GM11168 (cell line): Measurements from ENCODE around the gene TERC.

Experiments
- in situ Hi-C: fragments of 300-500 bp; cut with MboI; formaldehyde crosslinking; loops from one replicate; pipeline ENCODE4 v1.12.0; 2022; ENCODE audit warnings: low sequenced_read_pairs; ENCODE audit not compliant: unreplicated experiment

The TERC gene

DNA sequence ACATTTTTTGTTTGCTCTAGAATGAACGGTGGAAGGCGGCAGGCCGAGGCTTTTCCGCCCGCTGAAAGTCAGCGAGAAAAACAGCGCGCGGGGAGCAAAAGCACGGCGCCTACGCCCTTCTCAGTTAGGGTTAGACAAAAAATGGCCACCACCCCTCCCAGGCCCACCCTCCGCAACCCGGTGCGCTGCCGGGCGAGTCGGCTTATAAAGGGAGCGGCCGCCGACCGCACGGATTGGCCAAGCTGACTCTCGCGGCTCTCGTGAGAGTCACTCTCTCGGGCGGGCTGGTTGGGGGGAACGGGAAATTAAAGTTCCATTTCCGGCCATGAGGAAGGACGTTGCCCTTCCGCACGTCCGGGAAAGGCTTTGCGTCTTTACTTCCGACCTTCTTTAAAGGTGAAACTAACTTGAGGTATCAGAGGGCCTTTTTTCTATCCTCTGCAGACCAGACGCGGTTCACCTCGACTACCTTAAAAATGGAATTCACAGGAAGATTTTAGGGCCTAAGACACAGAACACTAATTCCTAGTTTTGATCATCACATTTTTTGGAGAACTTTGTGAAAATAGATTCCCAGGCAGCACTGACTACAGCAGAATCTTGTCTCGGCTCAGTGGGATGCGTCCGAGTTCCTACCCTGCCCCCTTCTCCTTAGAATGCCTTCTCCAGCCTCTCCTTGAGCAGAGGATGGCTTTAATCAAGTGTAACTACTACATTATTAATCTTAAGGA, at the start of gene TERC:
Gene TERC (minus strand): TSS at position 179 of the 731 bp plus-strand sequence.
- in situ Hi-C loops: no loop called here

- in situ Hi-C loops: no loop called here
Measured at GRCh38 chr3:169813757-169814517, 49.1 kb upstream of the TERC start.

GRCh38 chr3:169813278-169813677, 48.4 kb upstream of the TERC start:
- in situ Hi-C loops: no loop called here

GRCh38 chr3:169812332-169813235, 47.7 kb upstream of the TERC start, which contains the start of the genes LRRC34 and LRRIQ4:
Gene LRRC34, minus strand, starts transcription at chr3:169812904. Its CDS starts 356 bp downstream, at chr3:169812548.
Gene LRRIQ4, plus strand, starts transcription at chr3:169812870. Its CDS starts 9,052 bp downstream, at chr3:169821922.
- in situ Hi-C loops: no loop called here

DNA sequence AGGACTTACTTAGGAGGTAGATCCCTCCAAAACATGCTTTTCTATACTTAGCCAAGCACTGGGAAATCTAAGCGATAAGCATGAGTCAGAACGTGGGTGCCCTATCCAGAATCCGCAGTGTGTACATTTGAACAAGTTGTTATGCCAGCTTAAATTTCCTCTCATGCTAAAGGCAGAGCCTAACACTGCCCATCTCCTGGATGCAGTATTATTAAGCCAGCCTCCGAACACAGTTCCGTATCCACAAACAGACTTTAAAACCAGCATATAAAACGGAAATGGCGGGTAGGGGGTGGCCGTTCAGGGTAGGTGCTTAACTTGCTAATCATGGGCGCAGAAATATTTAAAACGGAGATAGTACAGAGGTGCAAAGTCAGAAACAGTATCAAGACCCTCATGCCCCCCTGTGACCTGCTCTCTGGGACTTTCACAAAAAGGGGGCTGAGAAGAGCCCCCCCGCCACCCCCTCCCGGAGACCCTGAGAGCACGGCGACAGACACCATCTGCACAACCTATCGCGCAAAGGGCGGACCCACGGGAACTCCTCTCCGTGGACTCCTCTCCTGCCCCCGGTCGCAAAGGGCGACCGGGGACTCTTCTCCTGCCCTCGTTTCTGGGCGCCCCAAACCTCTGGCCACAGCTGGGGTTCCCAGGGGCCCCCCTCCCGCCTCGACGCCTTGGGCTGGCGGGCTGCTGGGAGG, 46.9 kb upstream of the TERC start:
- in situ Hi-C loops: no loop called here

DNA sequence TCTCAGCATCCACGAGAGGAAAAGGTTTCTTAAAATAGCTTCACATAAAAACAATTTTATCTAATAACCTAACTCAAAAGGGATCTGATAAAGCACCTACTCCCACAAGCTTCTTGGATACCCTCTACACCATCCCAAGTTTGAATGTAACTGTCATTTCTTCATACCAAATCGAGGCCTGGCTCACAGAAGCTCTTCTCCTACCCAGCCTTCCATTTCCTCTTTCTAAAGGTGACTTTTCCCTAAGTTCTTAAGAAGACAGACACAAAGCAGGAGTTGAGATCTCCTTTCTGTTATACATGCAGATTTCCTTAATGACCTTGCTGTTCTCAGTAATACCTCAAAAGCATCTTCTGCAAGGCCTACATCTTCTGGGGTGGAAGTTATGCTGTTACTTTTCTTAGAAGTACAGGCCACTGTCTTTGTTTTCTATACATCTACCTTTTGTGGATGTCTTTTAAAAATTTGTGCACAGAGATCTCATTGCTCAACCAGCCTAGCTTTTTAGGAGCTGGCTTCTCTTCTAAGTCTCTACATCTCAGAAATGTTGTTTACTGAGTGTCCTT, 44.5 kb upstream of the TERC start:
- in situ Hi-C loops: no loop called here

GRCh38 chr3:169804681-169805080, 39.8 kb upstream of the TERC start:
- in situ Hi-C loops: no loop called here

GRCh38 chr3:169792359-169792758, 27.5 kb upstream of the TERC start:
- in situ Hi-C loops: no loop called here

- in situ Hi-C loops: no loop called here
Measured at GRCh38 chr3:169790687-169791429, 26.0 kb upstream of the TERC start.

GRCh38 chr3:169790219-169790618, 25.4 kb upstream of the TERC start:
- in situ Hi-C loops: no loop called here

DNA sequence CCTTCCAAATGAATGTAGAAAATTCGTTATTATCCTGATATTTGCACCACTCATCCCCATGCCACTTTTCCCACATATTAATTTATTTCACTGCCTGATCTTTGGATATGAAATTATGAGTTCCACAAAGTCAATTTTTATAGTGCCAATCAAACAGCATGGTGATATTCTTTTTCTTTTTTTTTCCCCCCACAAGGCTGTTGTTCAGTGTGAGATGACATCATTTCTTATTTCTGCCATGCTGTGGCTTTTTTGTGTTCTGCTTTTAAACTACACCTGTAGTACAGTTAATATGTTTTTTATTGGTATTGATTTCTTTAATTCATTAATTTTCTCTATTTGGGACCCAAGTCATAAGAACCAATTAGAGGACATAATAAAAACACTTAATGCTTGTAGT, 22.9 kb upstream of the TERC start:
- in situ Hi-C loops: no loop called here

- in situ Hi-C loops: no loop called here
Measured at GRCh38 chr3:169787120-169787519, 22.3 kb upstream of the TERC start.

GRCh38 chr3:169781209-169781855, 16.5 kb upstream of the TERC start:
- in situ Hi-C loops: no loop called here

GRCh38 chr3:169780742-169781141, 15.9 kb upstream of the TERC start:
- in situ Hi-C loops: no loop called here

GRCh38 chr3:169777822-169778221, 13.0 kb upstream of the TERC start:
- in situ Hi-C loops: no loop called here

- in situ Hi-C loops: no loop called here
Measured at GRCh38 chr3:169774186-169774585, 9.3 kb upstream of the TERC start.

DNA sequence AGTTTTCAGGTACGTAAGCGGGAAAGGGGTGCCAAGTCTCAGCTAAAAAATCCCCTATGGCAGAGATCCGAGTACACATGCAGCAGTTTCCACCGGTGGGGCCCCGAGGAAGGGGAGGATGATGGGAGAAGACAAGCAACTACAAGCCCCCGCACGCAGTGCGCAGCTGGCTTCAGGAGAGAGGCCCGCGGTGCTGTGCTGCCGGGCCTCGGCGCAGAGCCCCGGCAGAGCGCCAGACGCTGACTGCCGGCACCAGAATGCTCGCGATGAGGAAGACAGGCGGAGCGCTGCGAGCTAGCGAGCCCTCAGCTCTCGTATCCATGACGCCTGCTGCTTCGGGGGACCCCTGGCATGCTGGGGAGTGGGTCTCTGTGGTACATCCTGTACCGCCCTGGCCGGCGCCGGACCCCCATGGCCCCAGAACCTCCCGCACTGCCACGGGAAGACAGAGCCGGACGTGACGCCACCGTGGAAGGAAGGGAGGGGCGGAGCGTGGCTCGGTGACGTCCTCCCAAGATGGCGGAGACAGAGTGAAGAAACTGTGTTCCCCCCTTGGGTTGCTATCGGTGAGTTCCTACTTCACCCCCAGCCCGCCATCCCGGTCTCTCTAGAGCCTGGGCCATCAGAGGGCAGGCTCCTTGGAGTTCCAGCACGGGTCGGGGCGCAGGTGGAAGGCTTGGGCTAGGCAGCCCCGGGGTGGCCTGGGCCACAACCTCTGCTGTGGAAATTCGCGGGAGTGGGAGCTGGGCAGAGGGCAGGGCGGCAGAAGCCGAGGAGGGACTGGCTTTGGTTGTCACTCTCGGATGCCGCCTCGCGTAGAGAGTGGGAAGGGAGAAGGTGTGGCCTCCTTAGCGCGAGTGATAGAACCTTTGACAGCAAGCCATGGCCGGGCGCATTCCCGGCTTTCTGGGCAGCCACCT, 8.3 kb upstream of the TERC start, which contains the start of gene MYNN:
Gene MYNN (plus strand): TSS at position 500 of the 920 bp plus-strand sequence. CDS start 900 bp downstream, outside the sequence.
- in situ Hi-C loops: no loop called here
